Fibroblast of lung (primary cell): ENCODE results near the gene WHRN.

Experiments
- EZH2 ChIP-seq: IDR thresholded peaks from 2 replicates; pipeline ENCODE4 v1.5.1; 2012; ENCODE audit warnings: low read length, control low read depth, mild to moderate bottlenecking; ENCODE audit errors: missing control alignments
- TF ChIP-seq, protein P1 (sequence below), 2 donors: IDR thresholded peaks in 1 of 2; conservative IDR thresholded peaks in 1 of 2; 1 replicate in 1 of 2; 2 replicates in 1 of 2; pipeline ENCODE4 v1.5.1; 2011 to 2012; ENCODE audit warnings: low read length in 2 of 2, control low read depth in 1 of 2, inconsistent platforms in 1 of 2, low read depth in 1 of 2, mild to moderate bottlenecking in 1 of 2

DNA sequence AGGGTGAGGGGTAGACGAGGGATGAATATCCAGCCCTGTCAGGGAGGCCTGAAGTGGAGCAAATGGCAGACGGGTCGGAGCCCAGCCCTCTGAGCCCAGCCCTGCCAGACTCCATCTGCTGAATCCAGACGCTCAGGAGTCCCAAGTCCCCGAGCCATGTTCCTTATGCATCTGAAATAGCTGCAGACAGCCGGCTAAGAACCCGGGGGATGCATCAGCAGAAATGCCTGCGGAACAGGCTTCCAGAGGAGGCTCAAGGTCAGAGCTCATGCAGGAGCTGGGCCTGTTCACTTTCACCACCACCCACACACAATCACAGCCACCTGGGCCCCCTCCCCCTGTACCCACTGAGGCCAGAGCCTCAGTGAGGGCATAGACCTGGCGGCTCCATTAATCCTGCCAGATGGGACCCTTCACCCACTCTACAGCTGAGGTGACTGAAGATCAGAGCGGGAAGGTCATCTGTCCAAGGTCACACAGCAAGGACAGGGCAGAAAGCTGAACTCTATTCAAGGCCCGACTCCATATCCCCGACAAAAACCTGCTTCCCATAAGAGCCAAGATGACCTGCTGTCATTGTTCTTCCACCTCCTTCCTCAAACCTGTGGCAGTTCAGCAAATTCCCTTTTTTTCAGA is 93.1 kb downstream of the WHRN start:
- TF ChIP-seq, protein P1, sequence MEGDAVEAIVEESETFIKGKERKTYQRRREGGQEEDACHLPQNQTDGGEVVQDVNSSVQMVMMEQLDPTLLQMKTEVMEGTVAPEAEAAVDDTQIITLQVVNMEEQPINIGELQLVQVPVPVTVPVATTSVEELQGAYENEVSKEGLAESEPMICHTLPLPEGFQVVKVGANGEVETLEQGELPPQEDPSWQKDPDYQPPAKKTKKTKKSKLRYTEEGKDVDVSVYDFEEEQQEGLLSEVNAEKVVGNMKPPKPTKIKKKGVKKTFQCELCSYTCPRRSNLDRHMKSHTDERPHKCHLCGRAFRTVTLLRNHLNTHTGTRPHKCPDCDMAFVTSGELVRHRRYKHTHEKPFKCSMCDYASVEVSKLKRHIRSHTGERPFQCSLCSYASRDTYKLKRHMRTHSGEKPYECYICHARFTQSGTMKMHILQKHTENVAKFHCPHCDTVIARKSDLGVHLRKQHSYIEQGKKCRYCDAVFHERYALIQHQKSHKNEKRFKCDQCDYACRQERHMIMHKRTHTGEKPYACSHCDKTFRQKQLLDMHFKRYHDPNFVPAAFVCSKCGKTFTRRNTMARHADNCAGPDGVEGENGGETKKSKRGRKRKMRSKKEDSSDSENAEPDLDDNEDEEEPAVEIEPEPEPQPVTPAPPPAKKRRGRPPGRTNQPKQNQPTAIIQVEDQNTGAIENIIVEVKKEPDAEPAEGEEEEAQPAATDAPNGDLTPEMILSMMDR (conservative IDR thresholded peaks at IDR 0.05 in 1 of 2, IDR thresholded peaks at IDR 0.05 in 1 of 2; ENCODE audit: low read depth in 1 of 2, low read length in 2 of 2): no peak
- TF ChIP-seq EZH2: no peak
